Nucleus accumbens (tissue), 56 donors: Measurements from ENCODE around the gene AMBRA1.
A peak's percentile ranks its signal among the peaks of the same experiment; 100 is the strongest.
"Not testable (repeated sequence)": the region's sequence is repeated elsewhere in the genome, so short reads cannot be mapped to it uniquely, and the experiment has no call there.

ENCODE experiments used
- DNase-seq, 56 donors: peaks; one replicate each; lab custom pipeline; 2025; lab: John Stamatoyannopoulos, UW

AMBRA1 gene

GRCh38 chr11:46535688-46536087 is 58.1 kb downstream of the AMBRA1 start:
- no peak for DNase-seq

GRCh38 chr11:46534711-46535110 is 59.1 kb downstream of the AMBRA1 start:
- DNase-seq, result no peak

GRCh38 chr11:46533396-46534100 is 60.3 kb downstream of the AMBRA1 start:
- DNase-seq, result no peak

- no peak for DNase-seq
Observed at GRCh38 chr11:46529928-46530574, 63.8 kb downstream of the AMBRA1 start.

GRCh38 chr11:46529095-46529905 is 64.5 kb downstream of the AMBRA1 start:
- peak in 41 of 56 donors; percentile 12 to 82 (median 34) for DNase-seq

- DNase-seq, result no peak
Observed at GRCh38 chr11:46528445-46529094, 65.3 kb downstream of the AMBRA1 start.

- no peak for DNase-seq
Observed at GRCh38 chr11:46527591-46528130, 66.2 kb downstream of the AMBRA1 start.

GRCh38 chr11:46526216-46527215 is 67.3 kb downstream of the AMBRA1 start:
- no peak for DNase-seq

- DNase-seq, result no peak
Observed at GRCh38 chr11:46524201-46524770, 69.5 kb downstream of the AMBRA1 start.

GRCh38 chr11:46523290-46523689 is 70.5 kb downstream of the AMBRA1 start:
- DNase-seq, result no peak

- DNase-seq, result no peak
Observed at GRCh38 chr11:46522682-46523281, 71.0 kb downstream of the AMBRA1 start.

- no peak for DNase-seq
Observed at GRCh38 chr11:46521961-46522681, 71.7 kb downstream of the AMBRA1 start.

GRCh38 chr11:46520971-46521745 is 72.7 kb downstream of the AMBRA1 start:
- DNase-seq, result peak in 13 of 56 donors; percentile 2 to 62 (median 27)

GRCh38 chr11:46519351-46519750 is 74.5 kb downstream of the AMBRA1 start:
- DNase-seq, result no peak

- not testable (repeated sequence) for DNase-seq
Observed at GRCh38 chr11:46518928-46519327, 74.9 kb downstream of the AMBRA1 start.

- no peak for DNase-seq
Observed at GRCh38 chr11:46514370-46514769, 79.5 kb downstream of the AMBRA1 start.

GRCh38 chr11:46513934-46514342 is 79.9 kb downstream of the AMBRA1 start:
- DNase-seq, result peak in 11 of 56 donors; percentile 11 to 57 (median 18)
